Lower leg skin (tissue), 4 donors: Measurements from ENCODE around the gene NINJ2. TPM values are rescaled to one million over a fixed set of nuclear protein-coding genes. Genes with fewer than 3 reads are reported as not detected.

Experiments
- DNase-seq, 2 donors: peaks; one replicate each; pipeline ENCODE4 v3.0.0-alpha.2; 2019; ENCODE audit warnings: low spot score in 2 of 2
- H3K4me3 ChIP-seq: fragments of 200-600 bp; sonication (generic); 2 replicates; pipeline ENCODE4 v1.5.1; 2017; ENCODE audit warnings: mild to moderate bottlenecking, low read depth; ENCODE audit not compliant: poor library complexity, severe bottlenecking
- CTCF ChIP-seq, 3 donors: fragments of 450-650 bp; IDR thresholded peaks; one replicate each; pipeline ENCODE4 v1.5.1; 2016; ENCODE audit warnings: antibody characterized with exemption in 3 of 3, mild to moderate bottlenecking in 3 of 3, moderate library complexity in 2 of 3
- POLR2A ChIP-seq, 2 donors: fragments of 450-650 bp; IDR thresholded peaks; one replicate each; pipeline ENCODE4 v1.6.1; 2016 to 2017; ENCODE audit warnings: antibody characterized with exemption in 2 of 2, mild to moderate bottlenecking in 1 of 2, moderate library complexity in 1 of 2
- WGBS, 2 donors: methylation state at CpG; one replicate each; pipeline ENCODE4 v1.1.5; 2018; 5-methylcytosine and 5-hydroxymethylcytosine counted together
- intact Hi-C: fragments of 100-400 bp; cut with DNase I; formaldehyde crosslinking; loops from one replicate; pipeline ENCODE4 v1.15.0; 2023; ENCODE audit warnings: low total_unique reads
- total RNA-seq, 4 donors: library from RNA; depleted of rRNA; stranded (reverse); fragments of >200 nt; gene quantifications; one replicate each; pipeline ENCODE4 v1.1.0, GENCODE V29; 2016

Gene NINJ2
- total RNA-seq, 4 donors from 2014 or later: 4.5 to 30.8 (median 11.5) TPM

- 72% methylated on average over 21 to 22 of the region's 23 CpGs for WGBS, 2 donors
- intact Hi-C loops: no loop called here
- no peak overlapping the region for H3K4me3 ChIP-seq
- DNase-seq: no peak
- no peak for TF ChIP-seq CTCF (IDR thresholded peaks at IDR 0.05)
- TF ChIP-seq POLR2A (IDR thresholded peaks at IDR 0.05): no peak
Observed at GRCh38 chr12:553216-554000, 109.8 kb downstream of the NINJ2 start.

DNA sequence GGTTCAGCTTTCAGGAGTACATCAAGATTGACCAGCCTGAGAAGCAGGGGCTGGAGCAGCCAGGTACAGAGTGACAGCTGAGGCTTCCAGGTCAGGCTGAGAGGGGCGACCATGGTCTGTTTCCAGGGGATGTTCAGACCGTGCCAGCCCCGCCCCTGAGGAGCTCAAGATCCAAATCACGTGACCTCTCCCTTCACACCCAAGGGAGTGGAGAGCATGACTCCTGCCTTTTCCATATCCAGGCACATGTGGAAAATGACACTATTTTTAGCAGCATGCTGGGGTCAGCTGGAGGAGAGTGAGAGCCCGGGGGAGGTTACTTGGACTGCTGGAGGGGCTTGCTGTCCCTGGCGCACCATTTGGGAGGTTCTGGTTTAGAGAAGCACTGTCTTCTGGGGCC lies 110.8 kb downstream of the NINJ2 start:
- no peak for DNase-seq
- intact Hi-C loops: no loop called here
- WGBS, 2 donors: 28 to 79% methylated on average over 2 to 6 of the region's 6 CpGs
- no peak overlapping the region for H3K4me3 ChIP-seq
- TF ChIP-seq CTCF (IDR thresholded peaks at IDR 0.05) (no peak), POLR2A (IDR thresholded peaks at IDR 0.05) (no peak)

- TF ChIP-seq POLR2A (IDR thresholded peaks at IDR 0.05) (no peak), CTCF (IDR thresholded peaks at IDR 0.05) (no peak)
- H3K4me3 ChIP-seq: no peak overlapping the region
- intact Hi-C loops: no loop called here
- no peak for DNase-seq
- WGBS, 2 donors: 56 to 72% methylated on average over 17 to 18 of the region's 18 CpGs
Observed at GRCh38 chr12:550473-551260, 112.6 kb downstream of the NINJ2 start.

DNA sequence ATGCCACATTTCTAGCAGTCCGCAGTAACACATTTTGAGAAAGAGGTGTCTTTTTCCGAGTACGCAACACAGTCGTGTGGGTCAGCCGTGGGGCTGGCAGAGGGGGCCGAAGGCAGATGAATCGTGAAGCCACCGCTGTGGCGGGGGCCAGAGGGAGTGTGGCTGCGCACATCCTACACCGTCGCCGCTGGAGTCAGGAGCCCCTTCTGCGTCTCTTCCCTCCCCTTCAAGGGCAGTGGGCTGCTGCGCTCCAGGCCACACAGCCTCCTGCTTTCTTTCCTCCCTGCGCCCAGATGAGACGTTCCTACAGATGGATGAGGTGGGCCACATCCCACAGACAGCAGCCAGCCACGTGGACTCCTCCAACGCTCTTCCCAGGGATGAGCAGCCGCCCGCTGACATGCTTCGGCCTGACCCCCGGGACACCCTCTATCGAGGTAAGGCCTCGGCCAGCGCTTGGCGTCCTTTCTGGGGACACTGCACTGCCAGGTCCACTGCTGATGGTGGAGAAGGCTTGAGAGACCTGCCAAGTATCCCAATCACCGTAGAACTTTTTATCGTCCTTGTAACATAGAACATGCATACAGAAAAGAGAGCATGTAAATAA lies 113.7 kb downstream of the NINJ2 start:
- WGBS, 2 donors: 93 to 95% methylated on average over 29 of the region's 29 CpGs
- no peak for TF ChIP-seq CTCF (IDR thresholded peaks at IDR 0.05)
- TF ChIP-seq POLR2A (IDR thresholded peaks at IDR 0.05): no peak
- intact Hi-C loops: loop anchor here (5.0 kb wide), 1 partner anchor 97 kb away; no protein-coding TSS in a partner anchor
- H3K4me3 ChIP-seq: no peak overlapping the region
- DNase-seq: no peak

- no peak for TF ChIP-seq POLR2A (IDR thresholded peaks at IDR 0.05)
- no peak for TF ChIP-seq CTCF (IDR thresholded peaks at IDR 0.05)
- no peak for DNase-seq
- no peak overlapping the region for H3K4me3 ChIP-seq
- intact Hi-C loops: loop anchor here (5.0 kb wide), 1 partner anchor 96 kb away; no protein-coding TSS in a partner anchor
- WGBS, 2 donors: 72 to 80% methylated on average over 13 of the region's 13 CpGs
Observed at GRCh38 chr12:547883-548470, 115.3 kb downstream of the NINJ2 start.
